Kidney (tissue), 14 donors: ENCODE data around the gene PPP1R10. TPM values are rescaled to one million over a fixed set of nuclear protein-coding genes. Genes with fewer than 3 reads are reported as not detected.

ENCODE experiments used
- DNase-seq, 5 donors: peaks; one replicate each; pipeline ENCODE4 v3.0.0-alpha.2; 2013 to 2020
- FAIRE-seq: peaks from 2 replicates; lab custom pipeline; 2012; peaks lifted over from hg19 to GRCh38; lab: Jason Lieb, UNC
- H3K27ac ChIP-seq, 2 donors: one replicate each; pipeline ENCODE4 v1.7.0; 2013; ENCODE audit warnings: low read depth in 2 of 2, low read length in 2 of 2, inconsistent platforms in 1 of 2
- H3K27me3 ChIP-seq: one replicate; pipeline ENCODE4 v1.7.1; 2013; ENCODE audit warnings: low read length, inconsistent platforms; ENCODE audit not compliant: control insufficient read depth, insufficient read depth
- H3K36me3 ChIP-seq, 3 donors: one replicate each; pipeline versions ENCODE4 v1.7.0 to v1.7.1; 2013; ENCODE audit warnings: low read length in 3 of 3, control low read depth in 1 of 3, inconsistent platforms in 1 of 3; ENCODE audit not compliant: insufficient read depth in 3 of 3, control insufficient read depth in 2 of 3
- H3K4me1 ChIP-seq, 3 donors: one replicate each; pipeline versions ENCODE4 v1.7.0 to v1.7.1; 2013; ENCODE audit warnings: low read length in 3 of 3, inconsistent platforms in 1 of 3, low read depth in 1 of 3; ENCODE audit not compliant: control insufficient read depth in 2 of 3, insufficient read depth in 2 of 3
- H3K4me3 ChIP-seq, 3 donors: one replicate each; pipeline versions ENCODE4 v1.7.0 to v1.8.1; 2013; ENCODE audit warnings: low read length in 3 of 3, control low read depth in 1 of 3, inconsistent platforms in 1 of 3
- H3K9ac ChIP-seq, 3 donors: one replicate each; pipeline versions ENCODE4 v1.7.0 to v1.7.1; 2013; ENCODE audit warnings: low read length in 3 of 3, control low read depth in 1 of 3, inconsistent platforms in 1 of 3
- H3K9me3 ChIP-seq, 3 donors: one replicate each; pipeline versions ENCODE4 v1.7.0 to v1.7.1; 2013; ENCODE audit warnings: low read length in 3 of 3, control low read depth in 1 of 3, inconsistent platforms in 1 of 3; ENCODE audit not compliant: control insufficient read depth in 2 of 3, insufficient read depth in 1 of 3
- CTCF ChIP-seq: IDR thresholded peaks from 3 replicates; pipeline ENCODE4 v1.5.1; 2012; ENCODE audit warnings: mild to moderate bottlenecking, moderate library complexity, borderline replicate concordance; ENCODE audit not compliant: insufficient read depth; ENCODE audit errors: extremely low read depth
- intact Hi-C: fragments of 100-400 bp; cut with DNase I; formaldehyde crosslinking; loops from one replicate; pipeline ENCODE4 v1.11.1; 2022
- polyA plus RNA-seq: library from polyadenylated mRNA; stranded (reverse); fragments of 350-450 nt; fragmentation: Illumina TruSeq; extraction: RNeasy Lipid Tissue Mini Kit (QIAGEN cat#74804); gene quantifications from one replicate; pipeline ENCODE4 v1.2.3, GENCODE V29; 2014; ENCODE audit warnings: low read depth, low replicate concordance; ENCODE audit not compliant: insufficient read depth
- total RNA-seq: library from RNA; stranded (reverse); fragmentation: NEBNext Ultra II Directional; extraction: Animal tissue kit (Norgen Biotek cat#: 25700); gene quantifications from one replicate; pipeline ENCODE4 v1.2.1, GENCODE V29; 2021
- donor health status: control.
- donor health status: control.
- donor health status: control.
- donor health status: control.
- donor health status: control.
- donor health status: DM: yes; HTN: yes; CAD: no.
- donor health status: Normal renal cell carcinoma (clear cell type).

Gene PPP1R10
- total and polyA plus RNA-seq, 2 donors from 2014 or later, result 19.7 to 65.0 TPM

- intact Hi-C loops, result no loop called here
- peak within 1 kb of the TSS; percentile 89 to 94 (median 93) for H3K9ac ChIP-seq
- DNase-seq (peak; percentile 94 to 97 (median 95)), FAIRE-seq (no peak)
- peak within 1 kb of the TSS; percentile 95 to 99 for H3K27ac ChIP-seq
- TF ChIP-seq CTCF, result no peak
- H3K36me3 ChIP-seq, result peaks cover 8 to 22% (median 13%) of the 10 kb centered on the region in 3 donors
- no peaks in the 10 kb centered on the region for H3K27me3 ChIP-seq
- peaks cover 0 to 9% (median 7%) of the 10 kb centered on the region in 3 donors for H3K4me1 ChIP-seq
- H3K4me3 ChIP-seq, result peak within 1 kb of the TSS; percentile 82 to 96 (median 86)
- H3K9me3 ChIP-seq, result no peaks in the 10 kb centered on the region
Measured at GRCh38 chr6:30556906-30557682, 59.9 kb downstream of the PPP1R10 start, which contains the start of gene PRR3. Gene PRR3, plus strand, starts transcription at chr6:30557295. Its CDS starts 50 bp downstream, at chr6:30557345.

GRCh38 chr6:30556066-30556905 lies 60.8 kb downstream of the PPP1R10 start, which contains the start of gene GNL1:
Gene GNL1, minus strand, starts transcription at chr6:30556489. Its CDS starts 286 bp downstream, at chr6:30556203.
- intact Hi-C loops, result no loop called here
- TF ChIP-seq CTCF, result no peak
- DNase-seq (peak; percentile 96 to 99 (median 97)), FAIRE-seq (no peak)
- peaks cover 0 to 9% (median 7%) of the 10 kb centered on the region in 3 donors for H3K4me1 ChIP-seq
- no peaks in the 10 kb centered on the region for H3K27me3 ChIP-seq
- peak within 1 kb of the TSS; percentile 82 to 96 (median 86) for H3K4me3 ChIP-seq
- no peaks in the 10 kb centered on the region for H3K9me3 ChIP-seq
- peak within 1 kb of the TSS; percentile 95 to 99 for H3K27ac ChIP-seq
- peak within 1 kb of the TSS; percentile 89 to 94 (median 93) for H3K9ac ChIP-seq
- H3K36me3 ChIP-seq, result peaks cover 8 to 26% (median 16%) of the 10 kb centered on the region in 3 donors

GRCh38 chr6:30555816-30556065 lies 61.3 kb downstream of the PPP1R10 start:
- Histone ChIP-seq H3K9me3 (no peaks in the 10 kb centered on the region), H3K9ac (peak overlapping the region; percentile 75 to 94 (median 89)), H3K27ac (peak overlapping the region; percentile 95 to 99), H3K27me3 (no peaks in the 10 kb centered on the region), H3K36me3 (peaks cover 8 to 32% (median 19%) of the 10 kb centered on the region in 3 donors), H3K4me1 (peaks cover 0 to 9% (median 7%) of the 10 kb centered on the region in 3 donors), H3K4me3 (peak overlapping the region; percentile 82 to 96 (median 86))
- intact Hi-C loops, result no loop called here
- no peak for FAIRE-seq
- no peak for TF ChIP-seq CTCF
- peak in 2 of 5 donors; percentile 75 to 92 for DNase-seq
